Measurements from ENCODE around the gene CASTOR1. TPM values are rescaled to one million over a fixed set of nuclear protein-coding genes. Genes with fewer than 3 reads are reported as not detected.

The CASTOR1 gene
- total and polyA plus RNA-seq, 2 donors (not counting 3 experiments of a cell fraction or from before 2014, with no cell fraction given) = 8.1 to 26.8 TPM

GRCh38 chr22:30335236-30335635 is 45.9 kb upstream of the CASTOR1 start:
- H3K79me2 ChIP-seq (ENCODE audit: control insufficient read depth, insufficient read depth, low read length) = no peaks in the 10 kb centered on the region
- H2AFZ ChIP-seq (ENCODE audit: low read depth, low read length) = no peak overlapping the region
- no TSS peak for BruUV-seq (replicated peaks)
- ChIA-PET POLR2A (interaction anchor here (0.6 kb wide), 1 partner anchor 8 kb away, joined by 7 read pairs; no protein-coding TSS in a partner anchor), CTCF (interaction anchor here (0.8 to 14.7 kb wide), 2 partner anchors 44 to 47 kb away, joined by 3 to 164 read pairs; partner anchors contain the start of gene CASTOR1)
- H3K9me3 ChIP-seq (replicated peaks; ENCODE audit: control insufficient read depth, insufficient read depth, low read length) = no peaks in the 10 kb centered on the region
- intact Hi-C loops (cut with micrococcal nuclease) (no loop called here), dilution Hi-C loops (cut with MboI; ENCODE audit: extremely low pct_ligation_motif_present, low sequenced_read_pairs) (no loop called here)
- no peaks in the 10 kb centered on the region for H3K4me1 ChIP-seq (ENCODE audit: control insufficient read depth, extremely low read depth, insufficient read depth, low read length)
- no peaks in the 10 kb centered on the region for H4K20me1 ChIP-seq (replicated peaks; ENCODE audit: control insufficient read depth, extremely low read depth, insufficient read depth, low read length)
- H3K9ac ChIP-seq (replicated peaks; ENCODE audit: extremely low read depth, insufficient read depth, low read length) = no peak overlapping the region
- H3K27me3 ChIP-seq (ENCODE audit: control insufficient read depth in 2 of 2, insufficient read depth in 2 of 2, low read length in 2 of 2) = no peaks in the 10 kb centered on the region
- FAIRE-seq (no peak), DNase-seq (ENCODE audit: low read depth, low spot score) (no peak)
- H3K36me3 ChIP-seq (ENCODE audit: control insufficient read depth in 2 of 2, extremely low read depth in 1 of 2, insufficient read depth in 2 of 2, low read length in 2 of 2) = peaks cover 36 to 68% of the 10 kb centered on the region in 2 experiments
- no peak overlapping the region for H3K4me2 ChIP-seq (ENCODE audit: insufficient read depth, low read length)
- no peak overlapping the region for H3K4me3 ChIP-seq (replicated peaks in 1 of 3; ENCODE audit: insufficient read depth in 1 of 3, low read depth in 1 of 3, low read length in 3 of 3)
- H3K27ac ChIP-seq (ENCODE audit: insufficient read depth, low read depth, low read length) = no peak overlapping the region
- no peaks in the 10 kb centered on the region for H3K9me1 ChIP-seq (replicated peaks; ENCODE audit: control insufficient read depth, extremely low read depth, insufficient read depth, low read length)
- no peak for TF ChIP-seq EZH2 (IDR thresholded peaks at IDR 0.05; ENCODE audit: borderline replicate concordance, low read depth, low read length, severe bottlenecking)
- no peak for TF ChIP-seq POLR2AphosphoS5 (IDR thresholded peaks at IDR 0.05; ENCODE audit: insufficient read depth, low read depth, low read length)
- TF ChIP-seq GATA2 (IDR thresholded peaks at IDR 0.05; ENCODE audit: insufficient read depth, insufficient read length, low read depth, low read length) = no peak
- no peak for TF ChIP-seq JUN (IDR thresholded peaks at IDR 0.05; ENCODE audit: borderline replicate concordance, insufficient read depth, insufficient read length, low read depth)
- TF ChIP-seq MYC (IDR thresholded peaks at IDR 0.05; ENCODE audit: low read depth, low read length) = no peak
- TF ChIP-seq, protein P1, sequence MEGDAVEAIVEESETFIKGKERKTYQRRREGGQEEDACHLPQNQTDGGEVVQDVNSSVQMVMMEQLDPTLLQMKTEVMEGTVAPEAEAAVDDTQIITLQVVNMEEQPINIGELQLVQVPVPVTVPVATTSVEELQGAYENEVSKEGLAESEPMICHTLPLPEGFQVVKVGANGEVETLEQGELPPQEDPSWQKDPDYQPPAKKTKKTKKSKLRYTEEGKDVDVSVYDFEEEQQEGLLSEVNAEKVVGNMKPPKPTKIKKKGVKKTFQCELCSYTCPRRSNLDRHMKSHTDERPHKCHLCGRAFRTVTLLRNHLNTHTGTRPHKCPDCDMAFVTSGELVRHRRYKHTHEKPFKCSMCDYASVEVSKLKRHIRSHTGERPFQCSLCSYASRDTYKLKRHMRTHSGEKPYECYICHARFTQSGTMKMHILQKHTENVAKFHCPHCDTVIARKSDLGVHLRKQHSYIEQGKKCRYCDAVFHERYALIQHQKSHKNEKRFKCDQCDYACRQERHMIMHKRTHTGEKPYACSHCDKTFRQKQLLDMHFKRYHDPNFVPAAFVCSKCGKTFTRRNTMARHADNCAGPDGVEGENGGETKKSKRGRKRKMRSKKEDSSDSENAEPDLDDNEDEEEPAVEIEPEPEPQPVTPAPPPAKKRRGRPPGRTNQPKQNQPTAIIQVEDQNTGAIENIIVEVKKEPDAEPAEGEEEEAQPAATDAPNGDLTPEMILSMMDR (IDR thresholded peaks at IDR 0.05; ENCODE audit: extremely low read depth in 1 of 2, insufficient read depth in 1 of 2, low read depth in 1 of 2, low read length in 2 of 2) = no peak
- no peak for TF ChIP-seq POLR2A (IDR thresholded peaks at IDR 0.05; ENCODE audit: low read depth, low read length)
- TF ChIP-seq MAX (IDR thresholded peaks at IDR 0.05; ENCODE audit: insufficient read depth, insufficient read length) = no peak

All from endothelial cell of umbilical vein (primary cell).